ENCODE data around the gene GTF2I. TPM values are rescaled to one million over a fixed set of nuclear protein-coding genes. Genes with fewer than 3 reads are reported as not detected.

The GTF2I gene
- total RNA-seq, 4 donors from 2014 or later: 139 to 194 (median 168) TPM

GRCh38 chr7:74713567-74713966 lies 56.0 kb downstream of the GTF2I start:
- Histone ChIP-seq H3K27me3 (no peaks in the 10 kb centered on the region), H3K27ac (no peak overlapping the region), H3K4me1 (peaks cover 0 to 13% (median 0%) of the 10 kb centered on the region in 4 donors), H3K36me3 (peaks cover 0 to 79% (median 0%) of the 10 kb centered on the region in 3 donors), H3K9me3 (peaks cover 0 to 18% (median 4%) of the 10 kb centered on the region in 4 donors), H3K4me3 (no peak overlapping the region)
- no peak for DNase-seq (ENCODE audit: low spot score in 2 of 2)
- no peak for TF ChIP-seq CTCF (IDR thresholded peaks at IDR 0.05)
- TF ChIP-seq POLR2A (IDR thresholded peaks at IDR 0.05): no peak
- TF ChIP-seq EP300 (IDR thresholded peaks at IDR 0.05): no peak

DNA sequence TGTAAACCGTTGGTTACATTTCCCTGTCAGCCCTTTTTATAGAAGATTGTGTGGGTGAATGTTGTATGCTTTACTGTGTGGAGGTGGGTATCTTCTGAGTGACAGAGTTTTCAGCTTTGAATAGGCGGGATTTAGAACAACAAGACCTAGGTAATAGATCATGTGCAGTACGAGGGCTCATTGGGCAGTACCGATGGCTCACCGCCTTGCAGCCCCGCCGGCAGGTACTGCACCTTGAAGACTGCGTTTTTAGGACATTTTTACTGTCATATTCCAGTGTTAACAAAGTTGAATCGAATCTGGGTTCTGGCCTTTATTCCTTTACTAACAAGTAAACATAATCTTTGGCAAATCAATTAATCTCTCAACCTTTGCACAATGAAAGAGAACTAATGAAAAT lies 60.4 kb downstream of the GTF2I start:
- Histone ChIP-seq H3K27ac (no peak overlapping the region), H3K36me3 (peaks cover 0 to 79% (median 8%) of the 10 kb centered on the region in 3 donors), H3K4me1 (no peaks in the 10 kb centered on the region), H3K27me3 (no peaks in the 10 kb centered on the region), H3K9me3 (peaks cover 0 to 14% (median 4%) of the 10 kb centered on the region in 4 donors), H3K4me3 (no peak overlapping the region)
- DNase-seq (ENCODE audit: low spot score in 2 of 2): no peak
- WGBS, 2 donors: 83 to 85% methylated on average over 9 of the region's 9 CpGs
- no peak for TF ChIP-seq EP300 (IDR thresholded peaks at IDR 0.05)
- TF ChIP-seq POLR2A (IDR thresholded peaks at IDR 0.05): no peak
- TF ChIP-seq CTCF (IDR thresholded peaks at IDR 0.05): no peak

- WGBS, 2 donors: 80 to 91% methylated on average over 1 of the region's 1 CpG
- no peak overlapping the region for H3K4me3 ChIP-seq
- no peaks in the 10 kb centered on the region for H3K27me3 ChIP-seq
- H3K27ac ChIP-seq: no peak overlapping the region
- DNase-seq (ENCODE audit: low spot score in 2 of 2): no peak
- H3K9me3 ChIP-seq: peaks cover 0 to 9% (median 3%) of the 10 kb centered on the region in 4 donors
- TF ChIP-seq POLR2A (IDR thresholded peaks at IDR 0.05): no peak
- H3K4me1 ChIP-seq: no peaks in the 10 kb centered on the region
- H3K36me3 ChIP-seq: peaks cover 0 to 74% (median 8%) of the 10 kb centered on the region in 3 donors
These were observed 60.8 kb downstream of the GTF2I start for GRCh38 chr7:74718336-74718735.

- WGBS, 2 donors: 92 to 93% methylated on average over 16 of the region's 16 CpGs
- H3K4me1 ChIP-seq: peaks cover 0 to 9% (median 2%) of the 10 kb centered on the region in 4 donors
- H3K27ac ChIP-seq: no peak overlapping the region
- H3K36me3 ChIP-seq: peaks cover 0 to 49% (median 8%) of the 10 kb centered on the region in 3 donors
- no peak overlapping the region for H3K4me3 ChIP-seq
- TF ChIP-seq CTCF (IDR thresholded peaks at IDR 0.05): no peak
- TF ChIP-seq POLR2A (IDR thresholded peaks at IDR 0.05): no peak
- no peak for TF ChIP-seq EP300 (IDR thresholded peaks at IDR 0.05)
- H3K27me3 ChIP-seq: no peaks in the 10 kb centered on the region
- no peaks in the 10 kb centered on the region for H3K9me3 ChIP-seq
- DNase-seq (ENCODE audit: low spot score in 2 of 2): no peak
These were observed 64.6 kb downstream of the GTF2I start for GRCh38 chr7:74722153-74722552.

DNA sequence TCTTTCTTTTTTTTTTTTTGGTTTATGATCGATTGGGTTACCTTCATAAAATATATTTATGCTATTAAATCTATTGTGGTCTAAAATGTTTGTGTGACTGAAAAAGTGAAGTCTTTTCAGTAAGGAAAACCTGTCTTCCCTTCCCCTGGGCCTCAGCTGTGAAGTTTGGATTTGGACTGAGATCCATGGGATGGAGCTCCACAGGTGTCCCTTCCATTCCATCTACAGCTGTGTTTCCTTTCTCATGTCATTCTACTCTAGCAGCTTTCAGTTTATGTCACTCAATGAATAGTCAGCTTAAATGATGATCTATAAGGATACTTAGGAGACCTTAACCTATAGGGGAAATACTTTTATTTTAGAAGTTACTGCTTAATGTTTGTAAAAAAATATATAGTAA lies 68.3 kb downstream of the GTF2I start:
- Histone ChIP-seq H3K9me3 (no peaks in the 10 kb centered on the region), H3K4me1 (peaks cover 0 to 18% (median 3%) of the 10 kb centered on the region in 4 donors), H3K27me3 (no peaks in the 10 kb centered on the region), H3K27ac (no peak overlapping the region), H3K36me3 (peaks cover 0 to 15% (median 4%) of the 10 kb centered on the region in 3 donors), H3K4me3 (no peak overlapping the region)
- TF ChIP-seq CTCF (IDR thresholded peaks at IDR 0.05) (no peak), EP300 (IDR thresholded peaks at IDR 0.05) (no peak), POLR2A (IDR thresholded peaks at IDR 0.05) (no peak)
- no peak for DNase-seq (ENCODE audit: low spot score in 2 of 2)
- 81 to 93% methylated on average over 1 of the region's 1 CpG for WGBS, 2 donors
